Smooth muscle cell (in vitro differentiated cells): Measurements from ENCODE around the gene SLC39A3. TPM values are rescaled to one million over a fixed set of nuclear protein-coding genes. Genes with fewer than 3 reads are reported as not detected.

Source experiments
- DNase-seq: peaks from one replicate; lab custom pipeline; 2025; ENCODE audit not compliant: unreplicated experiment; lab: John Stamatoyannopoulos, UW
- H2AFZ ChIP-seq: fragments of 200-600 bp; sonication (generic); 2 replicates; pipeline ENCODE4 v1.6.0; 2016; ENCODE audit warnings: antibody characterized with exemption, low read depth, mild to moderate bottlenecking
- H3F3A ChIP-seq: fragments of 200-600 bp; sonication (generic); 2 replicates; pipeline ENCODE4 v1.6.0; 2017; ENCODE audit warnings: antibody characterized with exemption, low read depth
- H3K27ac ChIP-seq: fragments of 200-600 bp; sonication (generic); 2 replicates; pipeline ENCODE4 v1.5.1; 2016; ENCODE audit warnings: low read depth, mild to moderate bottlenecking
- H3K27me3 ChIP-seq: fragments of 200-600 bp; sonication (generic); 2 replicates; pipeline ENCODE4 v1.6.1; 2016; ENCODE audit warnings: low read depth, mild to moderate bottlenecking
- H3K36me3 ChIP-seq: fragments of 200-600 bp; sonication (generic); 2 replicates; pipeline ENCODE4 v1.5.1; 2016; ENCODE audit warnings: low read depth
- H3K4me1 ChIP-seq: fragments of 200-600 bp; sonication (generic); 2 replicates; pipeline ENCODE4 v1.5.1; 2016; ENCODE audit warnings: low read depth
- H3K4me2 ChIP-seq: fragments of 200-600 bp; sonication (generic); 2 replicates; pipeline ENCODE4 v1.6.0; 2016; ENCODE audit warnings: mild to moderate bottlenecking
- H3K4me3 ChIP-seq: fragments of 200-600 bp; sonication (generic); 2 replicates; pipeline ENCODE4 v1.5.1; 2016; ENCODE audit warnings: mild to moderate bottlenecking
- H3K79me2 ChIP-seq: fragments of 200-600 bp; sonication (generic); 2 replicates; pipeline ENCODE4 v1.6.0; 2016; ENCODE audit warnings: low read depth, mild to moderate bottlenecking
- H3K9ac ChIP-seq: fragments of 200-600 bp; sonication (generic); 2 replicates; pipeline ENCODE4 v1.6.0; 2016; ENCODE audit warnings: low read depth
- H3K9me3 ChIP-seq: fragments of 200-600 bp; sonication (generic); replicated peaks from 2 replicates; pipeline ENCODE4 v1.5.1; 2016; ENCODE audit warnings: low read depth
- H4K20me1 ChIP-seq: fragments of 200-600 bp; sonication (generic); 2 replicates; pipeline ENCODE4 v1.6.0; 2016; ENCODE audit warnings: low read depth
- WGBS: methylation state at CpG from one replicate; pipeline ENCODE4 v1.1.7; 2016; ENCODE audit warnings: low lambda C conversion rate; 5-methylcytosine and 5-hydroxymethylcytosine counted together
- polyA plus RNA-seq: library from polyadenylated mRNA; unstranded; fragments of >200 nt; fragmentation: Nextera tagmentation; extraction: Ambion mirVana; gene quantifications from 2 replicates; pipeline ENCODE4 v1.2.1, GENCODE V29; 2016
- total RNA-seq: library from RNA; depleted of rRNA; stranded (reverse); fragments of >200 nt; gene quantifications from 2 replicates; pipeline ENCODE4 v1.2.3, GENCODE V29; 2014
- TF ChIP-seq, protein P1 (sequence below): fragments of 200-600 bp; sonication (generic); IDR thresholded peaks from 2 replicates; pipeline ENCODE4 v1.5.1; 2017; ENCODE audit warnings: borderline replicate concordance, mild to moderate bottlenecking, antibody characterized with exemption; ENCODE audit not compliant: insufficient read depth, poor library complexity, severe bottlenecking

The SLC39A3 gene
- total and polyA plus RNA-seq, 2 experiments from 2014 or later: 24.2 to 46.1 TPM

DNA sequence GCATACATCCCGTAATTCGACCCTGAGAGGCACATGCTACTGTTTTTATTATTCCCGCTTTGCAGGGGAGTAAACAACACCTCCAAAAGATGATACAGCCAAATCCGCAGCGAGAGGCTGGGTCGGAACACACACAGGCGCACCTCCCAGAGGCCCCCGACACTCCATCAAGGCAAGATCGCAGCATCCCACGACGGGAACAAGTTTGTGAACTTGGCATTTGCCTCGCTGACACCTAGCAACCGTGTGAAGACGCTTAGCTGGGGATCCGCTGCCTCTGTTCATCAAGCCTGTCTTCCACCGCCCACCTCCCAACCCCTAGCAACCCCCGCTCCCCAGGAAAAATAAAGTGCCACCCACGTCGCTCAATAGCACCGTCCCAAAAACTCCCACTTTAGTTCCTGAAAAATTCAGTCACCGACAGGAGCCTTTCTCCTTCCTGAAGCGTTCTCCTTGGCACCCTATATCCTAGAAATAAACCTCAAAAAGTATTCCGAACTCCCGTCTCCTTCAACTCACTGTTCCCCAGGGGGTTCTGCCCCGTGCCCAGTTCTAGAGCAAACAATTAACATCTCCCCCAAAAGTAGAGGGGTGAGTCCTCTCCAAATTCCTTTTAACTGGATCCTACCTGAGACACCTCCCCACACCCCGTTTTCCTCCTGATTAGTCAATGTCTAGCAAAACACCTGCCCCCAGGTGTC, 39.0 kb downstream of the SLC39A3 start:
- no peak for DNase-seq
- Histone ChIP-seq H3K27ac (no peak overlapping the region), H3K9me3 (no peaks in the 10 kb centered on the region), H3K27me3 (peaks cover 9% of the 10 kb centered on the region), H3K4me1 (no peaks in the 10 kb centered on the region), H3K36me3 (no peaks in the 10 kb centered on the region), H3F3A (peaks cover 8% of the 10 kb centered on the region), H2AFZ (no peak overlapping the region), H3K4me3 (no peak overlapping the region), H4K20me1 (no peaks in the 10 kb centered on the region), H3K79me2 (no peaks in the 10 kb centered on the region), H3K4me2 (no peak overlapping the region), H3K9ac (no peak overlapping the region)
- WGBS: 52% methylated on average over 26 of the region's 26 CpGs
- TF ChIP-seq, protein P1, sequence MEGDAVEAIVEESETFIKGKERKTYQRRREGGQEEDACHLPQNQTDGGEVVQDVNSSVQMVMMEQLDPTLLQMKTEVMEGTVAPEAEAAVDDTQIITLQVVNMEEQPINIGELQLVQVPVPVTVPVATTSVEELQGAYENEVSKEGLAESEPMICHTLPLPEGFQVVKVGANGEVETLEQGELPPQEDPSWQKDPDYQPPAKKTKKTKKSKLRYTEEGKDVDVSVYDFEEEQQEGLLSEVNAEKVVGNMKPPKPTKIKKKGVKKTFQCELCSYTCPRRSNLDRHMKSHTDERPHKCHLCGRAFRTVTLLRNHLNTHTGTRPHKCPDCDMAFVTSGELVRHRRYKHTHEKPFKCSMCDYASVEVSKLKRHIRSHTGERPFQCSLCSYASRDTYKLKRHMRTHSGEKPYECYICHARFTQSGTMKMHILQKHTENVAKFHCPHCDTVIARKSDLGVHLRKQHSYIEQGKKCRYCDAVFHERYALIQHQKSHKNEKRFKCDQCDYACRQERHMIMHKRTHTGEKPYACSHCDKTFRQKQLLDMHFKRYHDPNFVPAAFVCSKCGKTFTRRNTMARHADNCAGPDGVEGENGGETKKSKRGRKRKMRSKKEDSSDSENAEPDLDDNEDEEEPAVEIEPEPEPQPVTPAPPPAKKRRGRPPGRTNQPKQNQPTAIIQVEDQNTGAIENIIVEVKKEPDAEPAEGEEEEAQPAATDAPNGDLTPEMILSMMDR: no peak

DNA sequence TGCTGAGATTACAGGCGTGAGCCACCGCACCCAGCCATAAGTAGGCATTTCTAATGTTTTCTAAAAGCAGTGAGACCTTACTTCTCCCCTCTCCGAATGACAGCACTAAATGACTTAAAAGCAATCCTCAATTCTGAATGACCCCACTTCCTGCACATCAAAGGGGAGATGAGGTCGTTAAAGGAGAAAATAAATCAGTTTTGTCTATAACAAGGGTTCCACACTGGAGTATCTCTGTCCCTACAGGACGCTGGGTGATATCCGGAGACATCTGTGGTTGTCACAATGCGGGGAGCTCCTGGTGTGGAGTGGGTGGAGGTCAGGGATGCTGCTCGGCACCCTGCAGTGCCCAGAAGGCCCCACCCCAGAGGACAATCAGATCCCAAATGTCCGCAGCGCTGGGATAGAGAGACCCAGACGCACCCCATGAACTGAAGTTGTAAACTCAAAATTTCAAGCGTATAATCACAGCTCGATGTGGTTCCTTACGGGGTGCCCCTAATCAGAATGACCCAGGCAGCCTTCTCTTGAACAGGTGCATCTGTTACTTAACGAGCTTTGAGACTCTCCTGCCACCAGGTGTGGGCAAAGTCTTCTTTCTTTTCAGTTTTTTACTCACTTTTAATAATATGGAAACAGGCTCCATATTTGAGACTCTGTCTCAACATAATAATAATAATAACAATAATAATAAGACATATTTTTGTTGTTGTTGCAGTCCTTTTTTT, 40.2 kb downstream of the SLC39A3 start:
- H3K9me3 ChIP-seq: no peaks in the 10 kb centered on the region
- H3K36me3 ChIP-seq: no peaks in the 10 kb centered on the region
- H3K4me3 ChIP-seq: no peak overlapping the region
- peaks cover 9% of the 10 kb centered on the region for H3K27me3 ChIP-seq
- no peak overlapping the region for H3K4me2 ChIP-seq
- no peak overlapping the region for H3K9ac ChIP-seq
- no peaks in the 10 kb centered on the region for H3K4me1 ChIP-seq
- no peaks in the 10 kb centered on the region for H3K79me2 ChIP-seq
- H2AFZ ChIP-seq: no peak overlapping the region
- no peak for DNase-seq
- H4K20me1 ChIP-seq: no peaks in the 10 kb centered on the region
- H3K27ac ChIP-seq: no peak overlapping the region
- WGBS: 86% methylated on average over 15 of the region's 15 CpGs
- TF ChIP-seq, protein P1: no peak
- H3F3A ChIP-seq: peaks cover 8% of the 10 kb centered on the region

- no peaks in the 10 kb centered on the region for H3K4me1 ChIP-seq
- TF ChIP-seq, protein P1: no peak
- no peak for DNase-seq
- no peaks in the 10 kb centered on the region for H3K27me3 ChIP-seq
- no peaks in the 10 kb centered on the region for H3F3A ChIP-seq
- no peaks in the 10 kb centered on the region for H3K36me3 ChIP-seq
- no peak overlapping the region for H3K4me3 ChIP-seq
- no peak overlapping the region for H3K9ac ChIP-seq
- WGBS: 91% methylated on average over 5 of the region's 5 CpGs
- no peak overlapping the region for H3K4me2 ChIP-seq
- no peaks in the 10 kb centered on the region for H3K79me2 ChIP-seq
- no peak overlapping the region for H2AFZ ChIP-seq
- no peaks in the 10 kb centered on the region for H3K9me3 ChIP-seq
- H3K27ac ChIP-seq: no peak overlapping the region
- H4K20me1 ChIP-seq: no peaks in the 10 kb centered on the region
These were observed 45.6 kb downstream of the SLC39A3 start for GRCh38 chr19:2694196-2694595.
